ENCODE measurements around the gene LIME1. TPM values are rescaled to one million over a fixed set of nuclear protein-coding genes. Genes with fewer than 3 reads are reported as not detected.

Gene LIME1
- total and polyA plus RNA-seq, 2 of the 8 experiments (the other 6 are each of a cell fraction or from before 2014, with no cell fraction given): 4.5 to 5.9 TPM

- Histone ChIP-seq H2BK12ac (ENCODE audit: low read depth, low read length) (no peak overlapping the region), H3K4me1 (replicated peaks in 1 of 4; ENCODE audit: control insufficient read depth in 3 of 4, insufficient read depth in 4 of 4, low read length in 3 of 4) (peaks cover 0 to 8% (median 7%) of the 10 kb centered on the region in 4 experiments; a peak in 5 of 7 replicates), H4K91ac (replicated peaks; ENCODE audit: insufficient read length, low read length) (no peak overlapping the region), H3K9ac (replicated peaks in 1 of 4; ENCODE audit: extremely low read depth in 1 of 4, low read depth in 3 of 4, low read length in 3 of 4) (no peak overlapping the region), H3K4me3 (ENCODE audit: extremely low read depth in 1 of 4, insufficient read depth in 2 of 4, low read depth in 3 of 4, low read length in 4 of 4) (no peak overlapping the region), H2BK15ac (ENCODE audit: low read length) (no peak overlapping the region), H2AFZ (ENCODE audit: low read length) (no peak overlapping the region), H3K79me2 (ENCODE audit: control insufficient read depth in 1 of 2, insufficient read depth in 2 of 2, low read length in 2 of 2) (no peaks in the 10 kb centered on the region), H3K23ac (ENCODE audit: insufficient read length) (no peak overlapping the region), H2AK5ac (ENCODE audit: low read depth, low read length) (no peak overlapping the region), H3K56ac (replicated peaks; ENCODE audit: insufficient read length, low read depth, low read length) (no peak overlapping the region), H3K27ac (ENCODE audit: low read depth, low read length) (no peak overlapping the region), H3K23me2 (ENCODE audit: low read depth, low read length) (peaks cover 4% of the 10 kb centered on the region; the same call in 1 of the 2 replicates), H3K9me3 (ENCODE audit: insufficient read depth in 2 of 2, low read depth in 1 of 2, low read length in 1 of 2) (no peaks in the 10 kb centered on the region), H3K4me2 (ENCODE audit: insufficient read depth in 1 of 2, low read depth in 2 of 2, low read length in 2 of 2) (no peak overlapping the region), H2BK120ac (replicated peaks; ENCODE audit: low read depth, low read length) (no peak overlapping the region), H4K8ac (ENCODE audit: extremely low read depth, insufficient read depth, low read length) (no peak overlapping the region; the same call in 1 of the 2 replicates), H3K14ac (ENCODE audit: insufficient read length) (no peak overlapping the region), H4K20me1 (replicated peaks in 1 of 2; ENCODE audit: control insufficient read depth in 1 of 2, insufficient read depth in 2 of 2, low read length in 2 of 2) (peaks cover 0 to 3% of the 10 kb centered on the region in 2 experiments), H3K27me3 (replicated peaks in 1 of 4; ENCODE audit: control insufficient read depth in 3 of 4, extremely low read depth in 1 of 4, insufficient read depth in 3 of 4, low read length in 3 of 4) (no peaks in the 10 kb centered on the region), H2BK5ac (ENCODE audit: low read depth, low read length) (no peak overlapping the region), H3K4ac (replicated peaks; ENCODE audit: insufficient read length, low read depth, low read length) (no peak overlapping the region), H4K5ac (ENCODE audit: insufficient read length, low read depth, low read length) (no peak overlapping the region), H2BK20ac (ENCODE audit: low read length) (no peak overlapping the region), H3K79me1 (ENCODE audit: low read depth, low read length) (no peaks in the 10 kb centered on the region; the same call in 1 of the 2 replicates), H3K36me3 (ENCODE audit: control insufficient read depth in 2 of 4, insufficient read depth in 4 of 4, low read length in 3 of 4) (peaks cover 0 to 12% (median 6%) of the 10 kb centered on the region in 4 experiments; a peak in 4 of 8 replicates), H3K18ac (ENCODE audit: extremely low read depth, low read length) (no peak overlapping the region)
- FAIRE-seq (no peak), DNase-seq (ENCODE audit: low read depth in 1 of 2, low spot score in 2 of 2) (no peak)
- WGBS, 2 experiments (ENCODE audit: extremely low coverage in 1 of 2, insufficient coverage in 1 of 2, insufficient read length in 1 of 2, insufficient replicate concordance in 2 of 2, low coverage in 1 of 2, low lambda C conversion rate in 2 of 2, missing lambda C conversion rate in 1 of 2): 89% methylated on average over 15 of the region's 15 CpGs; no CpG with 5 or more reads in 1 of the 2 experiments
- ChIA-PET POLR2A (ENCODE audit: partially characterized antibody) (interaction anchor here (1.3 kb wide), 1 partner anchor 9 kb away, joined by 4 read pairs; the partner anchor contains the start of gene LIME1), CTCF (ENCODE audit: partially characterized antibody) (interaction anchor here (1.2 kb wide), 1 partner anchor 30 kb away, joined by 3 read pairs; no protein-coding TSS in a partner anchor)
- TF ChIP-seq E2F6 (IDR thresholded peaks at IDR 0.05) (no peak), GTF2F1 (IDR thresholded peaks at IDR 0.05; ENCODE audit: borderline replicate concordance, low read depth, low read length) (no peak), SIN3A (conservative IDR thresholded peaks at IDR 0.05 in 1 of 2, IDR thresholded peaks at IDR 0.05 in 1 of 2; ENCODE audit: low read depth in 1 of 2, low read length in 2 of 2) (no peak), RXRA (IDR thresholded peaks at IDR 0.05; ENCODE audit: insufficient read depth, low read depth, low read length) (no peak), POU5F1 (IDR thresholded peaks at IDR 0.05; ENCODE audit: low read depth, low read length) (no peak), FOSL1 (IDR thresholded peaks at IDR 0.05; ENCODE audit: insufficient read depth, low read depth, low read length) (no peak), ATF2 (IDR thresholded peaks at IDR 0.05; ENCODE audit: low read length) (no peak)
These were observed 9.0 kb downstream of the LIME1 start for GRCh38 chr20:63745424-63745805.
